ENCODE results near the gene KIF5A.

GRCh38 chr12:57521525-57522010, 28.3 kb upstream of the KIF5A start:
- TF ChIP-seq CTCF (IDR thresholded peaks at IDR 0.05) = no peak
- TF ChIP-seq MAX (IDR thresholded peaks at IDR 0.05; ENCODE audit: low read depth) = no peak
- TF ChIP-seq GABPA (IDR thresholded peaks at IDR 0.05; ENCODE audit: low read depth) = no peak
- TF ChIP-seq JUND (IDR thresholded peaks at IDR 0.05) = no peak
- TF ChIP-seq MXI1 (IDR thresholded peaks at IDR 0.05; ENCODE audit: low read depth, low read length) = no peak
- TF ChIP-seq EP300 (IDR thresholded peaks at IDR 0.05; ENCODE audit: borderline replicate concordance in 1 of 2, low read depth in 1 of 2, low read length in 1 of 2) = 0 out of 4 replicates have a peak, but pooled peaks of 1 of the 2 experiments have one; percentile 7
- no peak for TF ChIP-seq PBX3 (IDR thresholded peaks at IDR 0.05)
- no peak for TF ChIP-seq SIN3A (IDR thresholded peaks at IDR 0.05; ENCODE audit: borderline replicate concordance, low read depth, low read length)
- no peak for TF ChIP-seq RCOR1 (IDR thresholded peaks at IDR 0.05; ENCODE audit: low read length)
- TF ChIP-seq FOXJ3 (CRISPR knock-in tag; IDR thresholded peaks at IDR 0.05) = no peak
- no peak for TF ChIP-seq NFIC (IDR thresholded peaks at IDR 0.05; ENCODE audit: borderline replicate concordance)
- TF ChIP-seq EZH2phosphoT487 (IDR thresholded peaks at IDR 0.05; ENCODE audit: borderline replicate concordance, low read depth) = no peak
- no peak for TF ChIP-seq POLR2AphosphoS5 (IDR thresholded peaks at IDR 0.05; ENCODE audit: low read depth, low read length)
- no peak for TF ChIP-seq NRF1 (IDR thresholded peaks at IDR 0.05; ENCODE audit: low read depth, low read length)
